ENCODE results near the gene ASL. TPM values are rescaled to one million over a fixed set of nuclear protein-coding genes. Genes with fewer than 3 reads are reported as not detected.
"Not testable (repeated sequence)": the region's sequence is repeated elsewhere in the genome, so short reads cannot be mapped to it uniquely, and the experiment has no call there.

ASL gene
- total RNA-seq, 1 donor from 2014 or later: 46.2 TPM

DNA sequence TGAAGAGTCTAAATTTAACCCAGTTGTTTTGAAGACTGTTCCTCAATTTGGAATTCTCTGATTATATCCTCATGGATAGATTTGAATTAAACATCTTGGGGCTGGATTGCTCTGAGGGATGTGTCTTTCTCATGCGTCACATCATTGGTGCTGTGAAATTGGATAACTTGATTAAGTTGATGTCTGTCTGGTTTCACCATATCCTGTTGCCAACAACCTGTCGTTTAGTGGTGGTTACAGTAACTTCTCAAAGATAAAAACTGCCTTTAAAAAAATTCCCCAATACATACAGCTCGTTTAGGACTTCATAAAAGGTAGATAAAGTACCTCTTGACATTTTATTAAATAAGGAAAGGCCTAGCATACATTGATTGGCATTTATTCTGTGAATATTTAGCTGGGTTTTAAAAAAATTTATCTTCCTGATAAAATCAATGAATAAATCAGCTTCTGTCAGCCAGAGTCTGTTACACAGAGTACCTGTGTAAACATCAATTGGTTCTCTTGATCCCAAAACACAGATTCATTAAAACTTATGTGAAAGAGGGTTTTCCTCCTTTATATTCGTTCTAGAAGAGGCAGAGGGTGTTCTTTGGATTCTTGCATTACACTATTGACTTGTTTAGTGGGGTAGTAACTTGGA lies 49.6 kb downstream of the ASL start:
- Histone ChIP-seq H3K4me3 (no peak overlapping the region), H3K27ac (peak overlapping the region; percentile 16 to 20), H3K36me3 (peaks cover 6 to 7% of the 10 kb centered on the region in 2 donors), H3K9me3 (no peaks in the 10 kb centered on the region), H3K4me1 (peaks cover 0 to 7% of the 10 kb centered on the region in 2 donors), H3K27me3 (no peaks in the 10 kb centered on the region)
- no peak for DNase-seq (ENCODE audit: low spot score in 2 of 2)
- TF ChIP-seq, protein P1, sequence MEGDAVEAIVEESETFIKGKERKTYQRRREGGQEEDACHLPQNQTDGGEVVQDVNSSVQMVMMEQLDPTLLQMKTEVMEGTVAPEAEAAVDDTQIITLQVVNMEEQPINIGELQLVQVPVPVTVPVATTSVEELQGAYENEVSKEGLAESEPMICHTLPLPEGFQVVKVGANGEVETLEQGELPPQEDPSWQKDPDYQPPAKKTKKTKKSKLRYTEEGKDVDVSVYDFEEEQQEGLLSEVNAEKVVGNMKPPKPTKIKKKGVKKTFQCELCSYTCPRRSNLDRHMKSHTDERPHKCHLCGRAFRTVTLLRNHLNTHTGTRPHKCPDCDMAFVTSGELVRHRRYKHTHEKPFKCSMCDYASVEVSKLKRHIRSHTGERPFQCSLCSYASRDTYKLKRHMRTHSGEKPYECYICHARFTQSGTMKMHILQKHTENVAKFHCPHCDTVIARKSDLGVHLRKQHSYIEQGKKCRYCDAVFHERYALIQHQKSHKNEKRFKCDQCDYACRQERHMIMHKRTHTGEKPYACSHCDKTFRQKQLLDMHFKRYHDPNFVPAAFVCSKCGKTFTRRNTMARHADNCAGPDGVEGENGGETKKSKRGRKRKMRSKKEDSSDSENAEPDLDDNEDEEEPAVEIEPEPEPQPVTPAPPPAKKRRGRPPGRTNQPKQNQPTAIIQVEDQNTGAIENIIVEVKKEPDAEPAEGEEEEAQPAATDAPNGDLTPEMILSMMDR (IDR thresholded peaks at IDR 0.05): no peak
- intact Hi-C loops (cut with DNase I): no loop called here

DNA sequence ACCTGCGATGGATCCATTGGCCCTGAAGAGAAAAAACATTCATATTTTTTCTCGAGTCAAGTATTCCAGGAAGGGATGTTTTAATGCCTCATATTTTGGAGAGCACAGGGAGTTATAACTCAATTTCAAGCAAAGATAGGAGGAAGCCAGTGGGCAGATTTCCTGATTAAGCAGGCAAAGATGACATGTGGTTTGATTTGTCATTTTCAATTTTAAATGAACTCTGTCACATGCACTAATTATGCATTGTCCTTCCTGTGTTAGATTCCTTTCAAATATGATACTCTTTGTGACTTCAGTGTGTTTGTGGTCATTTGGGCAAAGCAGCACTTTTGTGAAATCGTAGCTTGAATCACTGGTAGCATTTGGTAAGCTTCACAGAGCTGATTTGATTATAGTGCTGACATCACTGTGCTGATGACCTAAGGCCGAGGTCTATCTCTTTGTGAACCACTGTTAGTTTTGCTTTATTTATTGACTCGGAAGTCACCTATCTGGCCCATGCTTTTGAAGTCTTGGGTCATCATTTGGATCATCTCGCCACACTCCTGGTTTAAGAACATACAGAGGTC lies 50.2 kb downstream of the ASL start:
- Histone ChIP-seq H3K27ac (peak overlapping the region; percentile 16 to 20), H3K36me3 (peaks cover 10 to 14% of the 10 kb centered on the region in 2 donors)
- H3K9me3 ChIP-seq; H3K27me3 ChIP-seq; H3K4me3 ChIP-seq; intact Hi-C loops (cut with DNase I); DNase-seq (ENCODE audit: low spot score in 2 of 2); H3K4me1 ChIP-seq: not testable (repeated sequence)

DNA sequence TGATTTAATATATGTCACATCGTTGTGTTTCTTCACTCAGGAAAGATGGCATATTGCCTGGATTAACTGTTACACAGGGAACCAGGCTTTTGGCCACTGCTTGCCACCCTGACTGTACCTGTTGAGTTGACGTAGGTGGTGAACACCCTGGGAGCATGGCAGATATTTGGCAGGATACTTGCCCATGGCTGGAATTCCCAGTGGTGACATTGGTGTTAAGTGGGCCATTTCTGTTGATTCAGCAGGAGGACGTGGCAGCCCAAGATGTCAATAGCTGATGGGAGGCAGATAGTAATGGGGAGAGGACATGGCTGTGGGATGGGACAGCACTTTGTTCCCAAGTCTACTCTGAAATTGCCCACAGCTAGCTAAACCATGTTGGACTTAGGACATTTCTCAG lies 51.6 kb downstream of the ASL start:
- DNase-seq (ENCODE audit: low spot score in 2 of 2); H3K27ac ChIP-seq; H3K4me3 ChIP-seq; H3K9me3 ChIP-seq; H3K4me1 ChIP-seq; H3K27me3 ChIP-seq; intact Hi-C loops (cut with DNase I): not testable (repeated sequence)
- peaks cover 10 to 21% of the 10 kb centered on the region in 2 donors for H3K36me3 ChIP-seq

DNA sequence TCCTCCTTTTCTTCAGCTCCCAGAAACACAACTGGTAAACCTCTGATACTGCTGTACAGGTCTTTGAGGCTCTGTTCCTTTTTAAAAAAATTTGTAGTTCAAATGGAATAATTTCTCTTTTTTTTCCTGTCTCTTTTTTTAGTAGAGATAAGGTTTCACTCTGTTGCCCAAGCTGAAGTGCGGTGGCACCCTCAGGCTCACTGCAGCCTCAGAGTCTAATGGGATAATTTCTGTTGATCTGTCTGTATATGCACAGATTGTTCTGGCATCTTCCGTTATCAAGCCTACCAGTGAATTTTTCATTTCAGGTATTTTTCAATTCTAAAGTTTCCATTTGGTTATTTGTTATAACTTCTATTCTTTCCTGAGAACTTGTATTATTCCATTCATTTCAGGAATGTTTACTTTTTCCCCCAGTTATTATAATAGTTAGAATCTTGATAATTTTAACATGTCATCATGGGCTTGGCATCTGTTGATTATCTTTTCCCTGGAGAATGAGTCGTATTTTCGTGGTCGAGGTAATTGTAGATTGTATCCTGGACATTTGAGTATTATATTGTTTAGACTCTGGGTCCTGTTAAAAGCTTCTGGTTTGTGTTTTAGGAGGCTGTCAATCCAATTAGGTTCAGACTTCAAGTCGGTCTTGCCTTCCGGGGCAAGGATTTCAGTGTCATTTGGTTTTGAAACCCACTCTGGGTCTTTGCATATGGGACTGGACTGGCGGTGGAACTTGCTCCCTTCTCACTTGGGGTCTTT lies 63.6 kb downstream of the ASL start:
- Histone ChIP-seq H3K4me1 (no peaks in the 10 kb centered on the region), H3K9me3 (no peaks in the 10 kb centered on the region), H3K27me3 (no peaks in the 10 kb centered on the region), H3K27ac (no peak overlapping the region), H3K36me3 (peaks cover 40 to 50% of the 10 kb centered on the region in 2 donors), H3K4me3 (no peak overlapping the region)
- intact Hi-C loops (cut with DNase I): no loop called here
- TF ChIP-seq, protein P1 (IDR thresholded peaks at IDR 0.05): no peak
- DNase-seq (ENCODE audit: low spot score in 2 of 2): no peak

DNA sequence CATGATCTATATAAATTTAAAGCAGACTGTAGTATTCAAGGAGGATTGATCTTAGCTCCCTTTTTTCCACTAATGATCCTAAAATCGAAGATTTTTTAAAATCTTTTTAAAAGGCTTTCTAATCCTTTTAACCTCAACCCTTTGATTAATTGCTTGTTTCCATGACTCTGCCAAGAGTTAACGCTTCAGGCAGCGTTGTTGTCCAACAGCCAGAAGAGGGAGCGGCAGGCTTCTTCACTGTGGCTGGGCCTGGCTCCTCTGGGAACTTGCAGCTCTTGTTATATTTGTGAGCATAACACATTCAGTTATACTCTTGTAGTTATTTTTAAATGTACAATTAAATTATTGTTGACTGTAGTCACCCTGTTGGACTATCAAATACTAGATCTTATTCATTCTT lies 65.3 kb downstream of the ASL start:
- intact Hi-C loops (cut with DNase I): loop anchor here (10.0 kb wide), 1 partner anchor 274 kb away; no protein-coding TSS in a partner anchor
- H3K36me3 ChIP-seq: peaks cover 31 to 51% of the 10 kb centered on the region in 2 donors
- no peaks in the 10 kb centered on the region for H3K4me1 ChIP-seq

DNA sequence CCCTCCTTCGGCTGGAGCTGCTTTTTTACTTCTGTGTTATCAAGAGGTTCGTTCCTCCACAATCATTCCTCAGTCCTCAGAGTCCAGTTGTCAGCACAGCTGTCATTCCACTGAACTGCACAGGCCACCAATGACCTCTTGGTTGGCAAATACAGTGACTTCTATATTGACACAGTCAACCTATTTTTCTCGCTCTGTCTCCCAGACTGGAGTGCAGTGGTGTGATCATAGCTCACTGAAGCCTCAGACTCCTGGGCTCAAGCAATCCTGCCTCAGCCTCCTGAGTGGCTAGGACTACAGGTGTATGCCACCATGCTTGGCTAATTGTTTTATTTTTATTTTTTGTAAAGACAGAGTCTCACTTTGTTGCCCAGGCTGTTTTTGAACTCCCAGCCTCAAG lies 66.7 kb downstream of the ASL start:
- Histone ChIP-seq H3K36me3 (peaks cover 36 to 56% of the 10 kb centered on the region in 2 donors), H3K27me3 (no peaks in the 10 kb centered on the region), H3K27ac (no peak overlapping the region), H3K4me3 (no peak overlapping the region), H3K4me1 (no peaks in the 10 kb centered on the region), H3K9me3 (no peaks in the 10 kb centered on the region)
- intact Hi-C loops (cut with DNase I): loop anchor here (10.0 kb wide), 1 partner anchor 272 kb away; no protein-coding TSS in a partner anchor
- TF ChIP-seq, protein P1 (IDR thresholded peaks at IDR 0.05): no peak
- DNase-seq (ENCODE audit: low spot score in 2 of 2): no peak

More for the DNA sequence above, 65.3 kb downstream of the ASL start:
- Histone ChIP-seq H3K4me3 (no peak overlapping the region), H3K27ac (peak overlapping the region; percentile 1 to 2), H3K9me3 (no peaks in the 10 kb centered on the region), H3K27me3 (no peaks in the 10 kb centered on the region)
- TF ChIP-seq, protein P1 (IDR thresholded peaks at IDR 0.05): peak; percentile 11 to 63 (median 49)
- DNase-seq (ENCODE audit: low spot score in 2 of 2): peak in 1 of 2 donors; percentile 72

Measured in ascending aorta (tissue), 2 donors.